Parathyroid adenoma (tissue), 2 donors: ENCODE data around the gene RAPGEF1.

Source experiments
- H2AFZ ChIP-seq: fragments of 300-600 bp; sonication (generic); one replicate; pipeline ENCODE4 v1.7.0; 2017; ENCODE audit warnings: antibody characterized with exemption, mild to moderate bottlenecking
- H3K27ac ChIP-seq: fragments of 300-600 bp; sonication (generic); one replicate; pipeline ENCODE4 v1.7.0; 2017
- H3K27me3 ChIP-seq: fragments of 300-600 bp; sonication (generic); one replicate; pipeline ENCODE4 v1.7.0; 2017; ENCODE audit warnings: low read length; ENCODE audit not compliant: control insufficient read depth, insufficient read depth
- H3K36me3 ChIP-seq: fragments of 300-600 bp; sonication (generic); one replicate; pipeline ENCODE4 v1.7.0; 2017; ENCODE audit warnings: low read length; ENCODE audit not compliant: control insufficient read depth, insufficient read depth
- H3K4me1 ChIP-seq: fragments of 300-600 bp; sonication (generic); one replicate; pipeline ENCODE4 v1.7.0; 2017; ENCODE audit warnings: control low read depth
- H3K4me2 ChIP-seq: fragments of 300-600 bp; sonication (generic); one replicate; pipeline ENCODE4 v1.7.0; 2017; ENCODE audit warnings: low read length
- H3K4me3 ChIP-seq: fragments of 300-600 bp; sonication (generic); one replicate; pipeline ENCODE4 v1.7.0; 2017; ENCODE audit warnings: low read depth, low read length
- H3K79me2 ChIP-seq: fragments of 300-600 bp; sonication (generic); one replicate; pipeline ENCODE4 v1.7.0; 2017; ENCODE audit warnings: control low read depth
- H3K9ac ChIP-seq: fragments of 300-600 bp; sonication (generic); one replicate; pipeline ENCODE4 v1.7.0; 2017; ENCODE audit warnings: mild to moderate bottlenecking
- H3K9me3 ChIP-seq: fragments of 300-600 bp; sonication (generic); one replicate; pipeline ENCODE4 v1.7.0; 2017; ENCODE audit warnings: low read length; ENCODE audit not compliant: control insufficient read depth
- CTCF ChIP-seq: fragments of 300-600 bp; sonication (generic); IDR thresholded peaks from one replicate; pipeline ENCODE4 v1.7.0; 2017; ENCODE audit warnings: antibody characterized with exemption, mild to moderate bottlenecking
- donor health status: primary hyperparathyroidism.

Gene RAPGEF1

GRCh38 chr9:131697908-131698617 is 41.8 kb downstream of the RAPGEF1 start:
- H3K36me3 ChIP-seq = no peaks in the 10 kb centered on the region
- H2AFZ ChIP-seq = no peak overlapping the region
- peak overlapping the region; percentile 73 for H3K27ac ChIP-seq
- peak overlapping the region; percentile 23 for H3K4me2 ChIP-seq
- H3K79me2 ChIP-seq = peaks cover 8% of the 10 kb centered on the region
- no peaks in the 10 kb centered on the region for H3K27me3 ChIP-seq
- no peak overlapping the region for H3K4me3 ChIP-seq
- H3K9ac ChIP-seq = no peak overlapping the region
- H3K4me1 ChIP-seq = peaks cover 20% of the 10 kb centered on the region
- no peaks in the 10 kb centered on the region for H3K9me3 ChIP-seq
- TF ChIP-seq CTCF = no peak

GRCh38 chr9:131697097-131697496 is 42.8 kb downstream of the RAPGEF1 start:
- H3K4me1 ChIP-seq = peaks cover 20% of the 10 kb centered on the region
- H3K4me3 ChIP-seq = no peak overlapping the region
- peaks cover 8% of the 10 kb centered on the region for H3K79me2 ChIP-seq
- H2AFZ ChIP-seq = no peak overlapping the region
- no peak overlapping the region for H3K4me2 ChIP-seq
- H3K27me3 ChIP-seq = no peaks in the 10 kb centered on the region
- H3K36me3 ChIP-seq = no peaks in the 10 kb centered on the region
- no peaks in the 10 kb centered on the region for H3K9me3 ChIP-seq
- peak; percentile 15 for TF ChIP-seq CTCF
- H3K27ac ChIP-seq = peak overlapping the region; percentile 73
- no peak overlapping the region for H3K9ac ChIP-seq

GRCh38 chr9:131695836-131696460 is 43.9 kb downstream of the RAPGEF1 start:
- no peaks in the 10 kb centered on the region for H3K36me3 ChIP-seq
- TF ChIP-seq CTCF = no peak
- no peak overlapping the region for H3K9ac ChIP-seq
- H3K27ac ChIP-seq = no peak overlapping the region
- no peaks in the 10 kb centered on the region for H3K27me3 ChIP-seq
- peaks cover 20% of the 10 kb centered on the region for H3K4me1 ChIP-seq
- H3K79me2 ChIP-seq = peaks cover 5% of the 10 kb centered on the region
- no peaks in the 10 kb centered on the region for H3K9me3 ChIP-seq
- no peak overlapping the region for H3K4me2 ChIP-seq
- H3K4me3 ChIP-seq = no peak overlapping the region
- H2AFZ ChIP-seq = no peak overlapping the region

- Histone ChIP-seq H3K79me2 (peaks cover 5% of the 10 kb centered on the region), H3K27me3 (no peaks in the 10 kb centered on the region), H3K9me3 (no peaks in the 10 kb centered on the region), H3K4me2 (no peak overlapping the region), H3K27ac (no peak overlapping the region), H3K4me3 (no peak overlapping the region), H3K9ac (no peak overlapping the region), H2AFZ (no peak overlapping the region), H3K4me1 (peaks cover 20% of the 10 kb centered on the region), H3K36me3 (no peaks in the 10 kb centered on the region)
- no peak for TF ChIP-seq CTCF
Observed at GRCh38 chr9:131695366-131695765, 44.5 kb downstream of the RAPGEF1 start.
